Muscle layer of duodenum (tissue), 2 donors: ENCODE data around the gene CORO6.

ENCODE experiments used
- H3K27ac ChIP-seq: one replicate; pipeline ENCODE4 v1.7.0; 2013; ENCODE audit warnings: mild to moderate bottlenecking, low read length
- H3K27me3 ChIP-seq: one replicate; pipeline ENCODE4 v1.7.0; 2013; ENCODE audit warnings: low read depth, mild to moderate bottlenecking, control low read depth, low read length
- H3K36me3 ChIP-seq, 2 donors: one replicate each; pipeline ENCODE4 v1.7.0; 2013; ENCODE audit warnings: low read length in 2 of 2, control low read depth in 1 of 2, mild to moderate bottlenecking in 1 of 2; ENCODE audit not compliant: insufficient read depth in 2 of 2, control insufficient read depth in 1 of 2
- H3K4me1 ChIP-seq, 2 donors: one replicate each; pipeline ENCODE4 v1.7.0; 2013; ENCODE audit warnings: low read length in 2 of 2, mild to moderate bottlenecking in 2 of 2, control low read depth in 1 of 2, moderate library complexity in 1 of 2; ENCODE audit not compliant: insufficient read depth in 2 of 2, control insufficient read depth in 1 of 2
- H3K4me3 ChIP-seq, 2 donors: one replicate each; pipeline ENCODE4 v1.7.0; 2013; ENCODE audit warnings: low read length in 2 of 2, low read depth in 1 of 2, mild to moderate bottlenecking in 1 of 2
- H3K9me3 ChIP-seq, 2 donors: one replicate each; pipeline ENCODE4 v1.7.0; 2013; ENCODE audit warnings: low read length in 2 of 2, control low read depth in 1 of 2, mild to moderate bottlenecking in 1 of 2; ENCODE audit not compliant: control insufficient read depth in 1 of 2
- donor health status: healthy.

Gene CORO6

GRCh38 chr17:29567304-29567553 is 55.5 kb downstream of the CORO6 start:
- Histone ChIP-seq H3K27me3 (no peaks in the 10 kb centered on the region), H3K9me3 (no peaks in the 10 kb centered on the region), H3K4me1 (peaks cover 9 to 26% of the 10 kb centered on the region in 2 donors), H3K27ac (no peak overlapping the region), H3K4me3 (peak overlapping the region; percentile 75 to 81), H3K36me3 (peaks cover 0 to 4% of the 10 kb centered on the region in 2 donors)

- Histone ChIP-seq H3K36me3 (peaks cover 0 to 7% of the 10 kb centered on the region in 2 donors), H3K27ac (no peak within 1 kb of the TSS), H3K27me3 (no peaks in the 10 kb centered on the region), H3K9me3 (no peaks in the 10 kb centered on the region), H3K4me3 (peak within 1 kb of the TSS; percentile 75 to 81), H3K4me1 (peaks cover 9 to 21% of the 10 kb centered on the region in 2 donors)
Measured at GRCh38 chr17:29566473-29567303, 56.0 kb downstream of the CORO6 start, which contains the start of gene ABHD15. Gene ABHD15 (minus strand): TSS chr17:29567037. CDS start chr17:29566966, 71 bp downstream.

GRCh38 chr17:29565643-29566472 is 56.9 kb downstream of the CORO6 start:
- Histone ChIP-seq H3K36me3 (peaks cover 0 to 7% of the 10 kb centered on the region in 2 donors), H3K27ac (no peak overlapping the region), H3K4me3 (peak overlapping the region; percentile 61 to 75), H3K27me3 (no peaks in the 10 kb centered on the region), H3K9me3 (no peaks in the 10 kb centered on the region), H3K4me1 (peaks cover 9 to 24% of the 10 kb centered on the region in 2 donors)
